ENCODE measurements around the gene RPS4Y1. TPM values are rescaled to one million over a fixed set of nuclear protein-coding genes. Genes with fewer than 3 reads are reported as not detected.

RPS4Y1 gene
- total and polyA plus RNA-seq, 2 donors, result 607 TPM; not detected in 1

- Histone ChIP-seq H3K27ac (ENCODE audit: low read depth in 1 of 2, low read length in 1 of 2) (no peak overlapping the region), H3K4me1 (ENCODE audit: control insufficient read depth in 2 of 2, insufficient read depth in 2 of 2, low read length in 2 of 2) (peaks cover 0 to 1% of the 10 kb centered on the region in 2 donors), H3K9me3 (ENCODE audit: control insufficient read depth in 2 of 2, insufficient read depth in 1 of 2, low read length in 1 of 2) (no peaks in the 10 kb centered on the region), H3K27me3 (ENCODE audit: control insufficient read depth in 2 of 2, insufficient read depth in 1 of 2, low read length in 1 of 2) (no peaks in the 10 kb centered on the region), H3K4me3 (ENCODE audit: low read length in 2 of 2) (no peak overlapping the region), H3K36me3 (ENCODE audit: control insufficient read depth in 2 of 2, insufficient read depth in 2 of 2, low read length in 1 of 2) (no peaks in the 10 kb centered on the region)
- DNase-seq (ENCODE audit: low read depth in 6 of 9, low spot score in 9 of 9), result no peak
- WGBS, result 93% methylated on average over 2 of the region's 2 CpGs
Measured at GRCh38 chrY:2837078-2837477, 4.3 kb upstream of the RPS4Y1 start.

- Histone ChIP-seq H3K9me3 (ENCODE audit: control insufficient read depth in 2 of 2, insufficient read depth in 1 of 2, low read length in 1 of 2) (no peaks in the 10 kb centered on the region), H3K27me3 (ENCODE audit: control insufficient read depth in 2 of 2, insufficient read depth in 1 of 2, low read length in 1 of 2) (no peaks in the 10 kb centered on the region), H3K27ac (ENCODE audit: low read depth in 1 of 2, low read length in 1 of 2) (no peak overlapping the region), H3K4me3 (ENCODE audit: low read length in 2 of 2) (no peak overlapping the region), H3K36me3 (ENCODE audit: control insufficient read depth in 2 of 2, insufficient read depth in 2 of 2, low read length in 1 of 2) (peaks cover 0 to 2% of the 10 kb centered on the region in 2 donors), H3K4me1 (ENCODE audit: control insufficient read depth in 2 of 2, insufficient read depth in 2 of 2, low read length in 2 of 2) (peaks cover 0 to 8% of the 10 kb centered on the region in 2 donors)
- DNase-seq (ENCODE audit: low read depth in 6 of 9, low spot score in 9 of 9), result no peak
- 89% methylated on average over 1 of the region's 1 CpG for WGBS
Measured at GRCh38 chrY:2837932-2838331, 3.5 kb upstream of the RPS4Y1 start.

GRCh38 chrY:2846791-2847190 lies 5.4 kb downstream of the RPS4Y1 start:
- H3K4me1 ChIP-seq (ENCODE audit: control insufficient read depth in 2 of 2, insufficient read depth in 2 of 2, low read length in 2 of 2), result peaks cover 0 to 11% of the 10 kb centered on the region in 2 donors
- no peak for DNase-seq (ENCODE audit: low read depth in 6 of 9, low spot score in 9 of 9)
- H3K9me3 ChIP-seq (ENCODE audit: control insufficient read depth in 2 of 2, insufficient read depth in 1 of 2, low read length in 1 of 2), result no peaks in the 10 kb centered on the region
- H3K36me3 ChIP-seq (ENCODE audit: control insufficient read depth in 2 of 2, insufficient read depth in 2 of 2, low read length in 1 of 2), result peaks cover 0 to 71% of the 10 kb centered on the region in 2 donors
- no peak overlapping the region for H3K4me3 ChIP-seq (ENCODE audit: low read length in 2 of 2)
- no peaks in the 10 kb centered on the region for H3K27me3 ChIP-seq (ENCODE audit: control insufficient read depth in 2 of 2, insufficient read depth in 1 of 2, low read length in 1 of 2)
- no peak overlapping the region for H3K27ac ChIP-seq (ENCODE audit: low read depth in 1 of 2, low read length in 1 of 2)
- WGBS, result 100% methylated on average over 4 of the region's 4 CpGs

- H3K36me3 ChIP-seq (ENCODE audit: control insufficient read depth in 2 of 2, insufficient read depth in 2 of 2, low read length in 1 of 2), result peaks cover 0 to 72% of the 10 kb centered on the region in 2 donors
- H3K27me3 ChIP-seq (ENCODE audit: control insufficient read depth in 2 of 2, insufficient read depth in 1 of 2, low read length in 1 of 2), result no peaks in the 10 kb centered on the region
- WGBS, result 94% methylated on average over 2 of the region's 2 CpGs
- H3K4me3 ChIP-seq (ENCODE audit: low read length in 2 of 2), result no peak overlapping the region
- no peak overlapping the region for H3K27ac ChIP-seq (ENCODE audit: low read depth in 1 of 2, low read length in 1 of 2)
- no peaks in the 10 kb centered on the region for H3K9me3 ChIP-seq (ENCODE audit: control insufficient read depth in 2 of 2, insufficient read depth in 1 of 2, low read length in 1 of 2)
- no peak for DNase-seq (ENCODE audit: low read depth in 6 of 9, low spot score in 9 of 9)
- H3K4me1 ChIP-seq (ENCODE audit: control insufficient read depth in 2 of 2, insufficient read depth in 2 of 2, low read length in 2 of 2), result peaks cover 0 to under 1% of the 10 kb centered on the region in 2 donors
Measured at GRCh38 chrY:2848384-2848783, 7.0 kb downstream of the RPS4Y1 start.

- H3K36me3 ChIP-seq (ENCODE audit: control insufficient read depth in 2 of 2, insufficient read depth in 2 of 2, low read length in 1 of 2), result peaks cover 0 to 62% of the 10 kb centered on the region in 2 donors
- H3K9me3 ChIP-seq (ENCODE audit: control insufficient read depth in 2 of 2, insufficient read depth in 1 of 2, low read length in 1 of 2), result no peaks in the 10 kb centered on the region
- no peak for DNase-seq (ENCODE audit: low read depth in 6 of 9, low spot score in 9 of 9)
- H3K4me1 ChIP-seq (ENCODE audit: control insufficient read depth in 2 of 2, insufficient read depth in 2 of 2, low read length in 2 of 2), result no peaks in the 10 kb centered on the region
- no peaks in the 10 kb centered on the region for H3K27me3 ChIP-seq (ENCODE audit: control insufficient read depth in 2 of 2, insufficient read depth in 1 of 2, low read length in 1 of 2)
- H3K27ac ChIP-seq (ENCODE audit: low read depth in 1 of 2, low read length in 1 of 2), result no peak overlapping the region
- H3K4me3 ChIP-seq (ENCODE audit: low read length in 2 of 2), result no peak overlapping the region
- WGBS, result 97% methylated on average over 1 of the region's 1 CpG
Measured at GRCh38 chrY:2849368-2849767, 8.0 kb downstream of the RPS4Y1 start.

GRCh38 chrY:2854145-2854774 lies 12.9 kb downstream of the RPS4Y1 start:
- Histone ChIP-seq H3K4me3 (ENCODE audit: low read length in 2 of 2) (no peak overlapping the region), H3K27me3 (ENCODE audit: control insufficient read depth in 2 of 2, insufficient read depth in 1 of 2, low read length in 1 of 2) (no peaks in the 10 kb centered on the region), H3K9me3 (ENCODE audit: control insufficient read depth in 2 of 2, insufficient read depth in 1 of 2, low read length in 1 of 2) (no peaks in the 10 kb centered on the region), H3K36me3 (ENCODE audit: control insufficient read depth in 2 of 2, insufficient read depth in 2 of 2, low read length in 1 of 2) (peaks cover 0 to 35% of the 10 kb centered on the region in 2 donors), H3K27ac (ENCODE audit: low read depth in 1 of 2, low read length in 1 of 2) (no peak overlapping the region), H3K4me1 (ENCODE audit: control insufficient read depth in 2 of 2, insufficient read depth in 2 of 2, low read length in 2 of 2) (no peaks in the 10 kb centered on the region)
- no peak for DNase-seq (ENCODE audit: low read depth in 6 of 9, low spot score in 9 of 9)
- WGBS, result 98% methylated on average over 6 of the region's 6 CpGs

- WGBS, result 78% methylated on average over 5 of the region's 5 CpGs
- Histone ChIP-seq H3K4me1 (ENCODE audit: control insufficient read depth in 2 of 2, insufficient read depth in 2 of 2, low read length in 2 of 2) (no peaks in the 10 kb centered on the region), H3K9me3 (ENCODE audit: control insufficient read depth in 2 of 2, insufficient read depth in 1 of 2, low read length in 1 of 2) (no peaks in the 10 kb centered on the region), H3K36me3 (ENCODE audit: control insufficient read depth in 2 of 2, insufficient read depth in 2 of 2, low read length in 1 of 2) (peaks cover 0 to 16% of the 10 kb centered on the region in 2 donors), H3K27me3 (ENCODE audit: control insufficient read depth in 2 of 2, insufficient read depth in 1 of 2, low read length in 1 of 2) (no peaks in the 10 kb centered on the region), H3K27ac (ENCODE audit: low read depth in 1 of 2, low read length in 1 of 2) (no peak overlapping the region), H3K4me3 (ENCODE audit: low read length in 2 of 2) (no peak overlapping the region)
- DNase-seq (ENCODE audit: low read depth in 6 of 9, low spot score in 9 of 9), result no peak
Measured at GRCh38 chrY:2857068-2857467, 15.7 kb downstream of the RPS4Y1 start.

- H3K36me3 ChIP-seq (ENCODE audit: control insufficient read depth in 2 of 2, insufficient read depth in 2 of 2, low read length in 1 of 2), result peaks cover 0 to 15% of the 10 kb centered on the region in 2 donors
- no peak overlapping the region for H3K4me3 ChIP-seq (ENCODE audit: low read length in 2 of 2)
- 96% methylated on average over 4 of the region's 4 CpGs for WGBS
- DNase-seq (ENCODE audit: low read depth in 6 of 9, low spot score in 9 of 9), result no peak
- no peaks in the 10 kb centered on the region for H3K27me3 ChIP-seq (ENCODE audit: control insufficient read depth in 2 of 2, insufficient read depth in 1 of 2, low read length in 1 of 2)
- H3K4me1 ChIP-seq (ENCODE audit: control insufficient read depth in 2 of 2, insufficient read depth in 2 of 2, low read length in 2 of 2), result no peaks in the 10 kb centered on the region
- no peaks in the 10 kb centered on the region for H3K9me3 ChIP-seq (ENCODE audit: control insufficient read depth in 2 of 2, insufficient read depth in 1 of 2, low read length in 1 of 2)
- no peak overlapping the region for H3K27ac ChIP-seq (ENCODE audit: low read depth in 1 of 2, low read length in 1 of 2)
Measured at GRCh38 chrY:2857686-2858085, 16.3 kb downstream of the RPS4Y1 start.

- H3K4me3 ChIP-seq (ENCODE audit: low read length in 2 of 2), result no peak overlapping the region
- no peak overlapping the region for H3K27ac ChIP-seq (ENCODE audit: low read depth in 1 of 2, low read length in 1 of 2)
- peaks cover 0 to 20% of the 10 kb centered on the region in 2 donors for H3K36me3 ChIP-seq (ENCODE audit: control insufficient read depth in 2 of 2, insufficient read depth in 2 of 2, low read length in 1 of 2)
- no peaks in the 10 kb centered on the region for H3K9me3 ChIP-seq (ENCODE audit: control insufficient read depth in 2 of 2, insufficient read depth in 1 of 2, low read length in 1 of 2)
- no peaks in the 10 kb centered on the region for H3K27me3 ChIP-seq (ENCODE audit: control insufficient read depth in 2 of 2, insufficient read depth in 1 of 2, low read length in 1 of 2)
- 91% methylated on average over 4 of the region's 4 CpGs for WGBS
- no peaks in the 10 kb centered on the region for H3K4me1 ChIP-seq (ENCODE audit: control insufficient read depth in 2 of 2, insufficient read depth in 2 of 2, low read length in 2 of 2)
- DNase-seq (ENCODE audit: low read depth in 6 of 9, low spot score in 9 of 9), result no peak
Measured at GRCh38 chrY:2859782-2860181, 18.4 kb downstream of the RPS4Y1 start.

Data from thymus (tissue), 11 donors.